M059J (cell line): Measurements from ENCODE around the gene PCF11. TPM values are rescaled to one million over a fixed set of nuclear protein-coding genes. Genes with fewer than 3 reads are reported as not detected.
A peak's percentile ranks its signal among the peaks of the same experiment; 100 is the strongest.
"Not testable (repeated sequence)": the region's sequence is repeated elsewhere in the genome, so short reads cannot be mapped to it uniquely, and the experiment has no call there.

Experiments
- DNase-seq: peaks from one replicate; pipeline ENCODE4 v3.0.0-alpha.2; 2012; ENCODE audit warnings: low read depth
- total RNA-seq: library from RNA; depleted of rRNA; stranded (reverse); fragments of >200 nt; shearing (Covaris generic); gene quantifications from 2 replicates; pipeline ENCODE4 v1.2.3, GENCODE V29; 2014; rRNA removed

Gene PCF11, protein sequence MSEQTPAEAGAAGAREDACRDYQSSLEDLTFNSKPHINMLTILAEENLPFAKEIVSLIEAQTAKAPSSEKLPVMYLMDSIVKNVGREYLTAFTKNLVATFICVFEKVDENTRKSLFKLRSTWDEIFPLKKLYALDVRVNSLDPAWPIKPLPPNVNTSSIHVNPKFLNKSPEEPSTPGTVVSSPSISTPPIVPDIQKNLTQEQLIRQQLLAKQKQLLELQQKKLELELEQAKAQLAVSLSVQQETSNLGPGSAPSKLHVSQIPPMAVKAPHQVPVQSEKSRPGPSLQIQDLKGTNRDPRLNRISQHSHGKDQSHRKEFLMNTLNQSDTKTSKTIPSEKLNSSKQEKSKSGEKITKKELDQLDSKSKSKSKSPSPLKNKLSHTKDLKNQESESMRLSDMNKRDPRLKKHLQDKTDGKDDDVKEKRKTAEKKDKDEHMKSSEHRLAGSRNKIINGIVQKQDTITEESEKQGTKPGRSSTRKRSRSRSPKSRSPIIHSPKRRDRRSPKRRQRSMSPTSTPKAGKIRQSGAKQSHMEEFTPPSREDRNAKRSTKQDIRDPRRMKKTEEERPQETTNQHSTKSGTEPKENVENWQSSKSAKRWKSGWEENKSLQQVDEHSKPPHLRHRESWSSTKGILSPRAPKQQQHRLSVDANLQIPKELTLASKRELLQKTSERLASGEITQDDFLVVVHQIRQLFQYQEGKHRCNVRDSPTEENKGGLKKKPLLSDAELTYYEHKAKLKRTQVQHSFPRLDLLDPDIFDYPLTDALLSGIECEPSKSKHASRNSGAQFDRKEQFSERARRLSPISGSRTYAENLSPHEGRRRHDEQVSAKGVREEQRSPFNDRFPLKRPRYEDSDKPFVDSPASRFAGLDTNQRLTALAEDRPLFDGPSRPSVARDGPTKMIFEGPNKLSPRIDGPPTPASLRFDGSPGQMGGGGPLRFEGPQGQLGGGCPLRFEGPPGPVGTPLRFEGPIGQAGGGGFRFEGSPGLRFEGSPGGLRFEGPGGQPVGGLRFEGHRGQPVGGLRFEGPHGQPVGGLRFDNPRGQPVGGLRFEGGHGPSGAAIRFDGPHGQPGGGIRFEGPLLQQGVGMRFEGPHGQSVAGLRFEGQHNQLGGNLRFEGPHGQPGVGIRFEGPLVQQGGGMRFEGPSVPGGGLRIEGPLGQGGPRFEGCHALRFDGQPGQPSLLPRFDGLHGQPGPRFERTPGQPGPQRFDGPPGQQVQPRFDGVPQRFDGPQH (N-terminal part only)
- 16.5 and 25.3 TPM in 2 replicates for total RNA-seq

- no peak for DNase-seq
Observed at GRCh38 chr11:83156996-83157593, at the start of gene PCF11. TSS of gene PCF11 (plus strand) at chr11:83157131. CDS start at chr11:83157440, 309 bp downstream.

GRCh38 chr11:83112886-83113285 lies 44.0 kb upstream of the PCF11 start:
- DNase-seq = no peak

GRCh38 chr11:83115026-83115425 lies 41.9 kb upstream of the PCF11 start:
- no peak for DNase-seq

DNA sequence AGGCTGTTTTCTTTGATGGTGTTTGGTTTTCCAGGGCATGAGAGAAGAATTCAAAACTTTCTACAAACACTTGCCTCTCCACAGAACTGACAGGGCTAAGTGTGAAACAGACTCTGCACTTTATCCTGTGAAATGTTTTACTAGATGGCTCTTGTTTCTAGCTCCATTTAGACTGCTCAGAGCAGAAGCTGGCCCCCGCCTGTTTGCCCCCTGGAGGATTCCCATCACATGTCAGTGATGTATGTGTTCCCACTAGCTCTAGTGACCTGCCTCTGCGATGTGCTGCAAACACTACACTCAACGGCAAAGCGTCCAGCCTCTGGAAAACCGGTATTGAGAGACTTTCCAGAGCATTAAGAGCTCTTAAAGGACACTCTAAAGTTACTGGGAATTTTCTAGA lies 41.4 kb upstream of the PCF11 start:
- no peak for DNase-seq

DNA sequence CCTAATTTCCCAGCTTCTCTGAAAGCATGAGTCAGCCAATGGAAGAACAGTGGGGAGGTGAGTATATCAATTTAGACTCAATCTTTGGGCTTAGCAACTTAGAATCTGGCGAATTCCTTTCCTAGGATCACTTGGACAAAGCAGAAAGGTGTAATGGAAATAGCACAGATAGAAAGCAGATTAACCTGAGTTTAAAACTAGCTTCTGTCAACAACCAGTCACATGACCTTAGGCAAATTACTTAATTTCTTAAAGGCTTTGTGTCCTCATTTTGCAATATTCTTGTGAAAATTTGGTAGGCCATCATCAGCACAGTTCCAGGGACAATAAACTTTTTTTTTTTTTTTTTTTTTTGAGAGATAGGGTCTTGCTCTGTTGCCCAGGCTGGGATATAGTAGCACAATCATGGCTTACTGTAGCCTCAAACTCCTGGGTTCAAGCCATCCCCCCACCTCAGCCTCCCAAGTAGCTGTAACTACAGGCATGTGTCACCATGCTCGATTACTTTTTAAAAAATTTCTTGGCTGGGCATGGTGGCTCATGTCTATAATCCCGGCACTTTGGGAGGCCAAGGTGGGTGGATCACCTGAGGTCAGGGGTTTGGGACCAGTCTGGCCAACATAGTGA lies 40.8 kb upstream of the PCF11 start:
- no peak for DNase-seq

- DNase-seq = no peak
Observed at GRCh38 chr11:83118814-83119213, 38.1 kb upstream of the PCF11 start.

DNA sequence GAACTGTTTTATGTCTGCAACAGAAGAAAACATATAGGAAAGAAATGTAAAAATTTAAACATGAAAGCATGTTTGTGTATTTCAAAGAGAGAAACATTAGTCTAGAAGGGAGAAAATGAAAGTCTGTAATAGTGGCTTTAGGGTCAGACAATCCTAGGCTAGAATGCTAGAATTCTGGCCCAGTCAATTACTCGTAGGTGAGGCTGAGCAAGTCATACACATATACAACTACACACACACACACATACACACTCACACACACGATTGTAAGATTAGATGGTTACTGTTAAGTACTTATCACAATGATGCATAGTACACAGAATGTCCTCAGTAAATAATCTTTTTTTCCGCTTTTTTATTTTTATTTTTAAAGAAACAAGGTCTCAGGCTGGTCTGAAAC lies 37.7 kb upstream of the PCF11 start:
- DNase-seq = no peak

GRCh38 chr11:83120327-83120726 lies 36.6 kb upstream of the PCF11 start:
- DNase-seq = peak; percentile 9

DNA sequence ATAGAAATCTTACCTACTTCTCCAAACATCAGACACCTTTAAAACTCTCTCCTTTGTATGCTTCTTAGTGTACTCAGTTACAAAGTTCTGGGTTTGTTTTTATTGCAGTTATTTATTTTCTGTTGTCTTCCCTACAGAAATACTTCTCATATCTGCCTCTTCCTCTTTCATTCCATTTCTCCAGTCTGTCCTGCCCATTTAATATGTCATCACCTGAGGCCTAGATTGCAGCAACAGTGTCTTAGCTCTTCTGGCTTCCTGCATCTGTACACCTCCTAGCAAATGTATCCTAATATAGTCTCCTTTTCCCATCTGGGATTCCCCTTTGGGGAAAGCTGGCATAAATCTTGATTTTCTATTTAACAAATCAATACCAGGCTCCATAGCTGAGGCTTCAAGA lies 34.9 kb upstream of the PCF11 start:
- no peak for DNase-seq

- DNase-seq = no peak
Observed at GRCh38 chr11:83122766-83123165, 34.2 kb upstream of the PCF11 start.

DNA sequence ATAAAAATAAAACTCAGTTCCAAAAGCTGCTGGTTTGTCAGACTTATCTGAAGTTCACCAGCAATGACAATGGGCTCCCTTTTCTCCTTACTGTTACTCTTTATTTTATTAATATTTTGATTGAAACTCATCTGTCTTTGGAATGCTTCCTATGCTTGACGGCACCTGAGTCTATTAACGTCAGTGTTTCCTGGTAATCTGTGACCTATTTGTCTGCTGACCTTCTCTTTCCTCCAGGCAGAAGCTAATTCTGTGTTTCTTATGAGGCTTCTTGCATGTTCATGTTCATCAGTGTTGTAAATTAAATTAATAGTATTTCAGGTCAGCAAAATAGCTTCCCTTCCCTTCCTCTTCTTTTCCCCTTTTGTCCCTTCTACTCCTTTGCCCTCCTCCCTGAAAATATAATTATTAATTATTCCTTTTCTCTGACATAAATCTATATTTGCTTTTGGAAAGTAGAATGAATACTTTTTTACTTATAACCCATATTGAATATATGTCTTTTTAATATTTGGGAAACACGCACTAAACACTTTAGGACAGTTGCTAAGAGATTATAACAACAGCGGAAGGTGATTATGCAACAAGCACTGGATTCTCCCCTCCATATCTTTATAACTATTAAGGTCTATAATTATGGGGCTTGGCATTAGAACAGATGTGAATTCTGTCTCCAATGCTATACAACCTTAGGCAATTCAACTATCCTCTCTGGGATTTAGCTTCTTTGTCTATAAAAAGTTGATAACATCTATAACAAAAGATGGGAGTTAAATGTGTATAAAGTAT lies 32.1 kb upstream of the PCF11 start:
- no peak for DNase-seq

- no peak for DNase-seq
Observed at GRCh38 chr11:83125577-83125976, 31.4 kb upstream of the PCF11 start.

DNA sequence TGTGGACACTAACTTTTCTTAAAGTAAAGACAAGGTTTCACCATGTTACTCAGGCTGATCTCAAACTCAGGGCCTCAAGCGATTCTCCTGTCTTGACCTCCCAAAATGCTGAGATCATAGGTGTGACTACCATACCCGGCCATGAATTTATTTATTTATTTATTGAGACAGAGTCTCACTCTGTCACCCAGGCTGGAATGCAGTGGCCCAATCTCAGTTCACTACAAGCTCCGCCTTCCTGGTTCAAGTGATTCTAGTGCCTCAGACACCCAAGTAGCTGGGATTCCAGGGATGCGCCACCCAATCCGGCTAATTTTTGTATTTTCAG lies 29.7 kb upstream of the PCF11 start:
- DNase-seq = peak; percentile 11

GRCh38 chr11:83132191-83132590 lies 24.7 kb upstream of the PCF11 start:
- no peak for DNase-seq

DNA sequence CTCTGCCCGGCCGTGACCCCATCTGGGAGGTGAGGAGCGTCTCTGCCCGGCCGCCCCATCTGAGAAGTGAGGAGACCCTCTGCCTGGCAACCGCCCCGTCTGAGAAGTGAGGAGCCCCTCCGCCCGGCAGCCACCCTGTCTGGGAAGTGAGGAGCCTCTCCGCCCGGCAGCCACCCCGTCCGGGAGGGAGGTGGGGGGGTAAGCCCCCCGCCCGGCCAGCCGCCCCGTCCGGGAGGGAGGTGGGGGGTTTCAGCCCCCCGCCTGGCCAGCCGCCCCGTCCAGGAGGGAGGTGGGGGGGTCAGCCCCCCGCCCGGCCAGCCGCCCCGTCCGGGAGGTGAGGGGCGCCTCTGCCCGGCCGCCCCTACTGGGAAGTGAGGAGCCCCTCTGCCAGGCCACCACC lies 23.7 kb upstream of the PCF11 start:
- not testable (repeated sequence) for DNase-seq

- DNase-seq = no peak
Observed at GRCh38 chr11:83139310-83139709, 17.6 kb upstream of the PCF11 start.

GRCh38 chr11:83140691-83141455 lies 16.1 kb upstream of the PCF11 start:
- no peak for DNase-seq

GRCh38 chr11:83147895-83148294 lies 9.0 kb upstream of the PCF11 start:
- peak; percentile 39 for DNase-seq

DNA sequence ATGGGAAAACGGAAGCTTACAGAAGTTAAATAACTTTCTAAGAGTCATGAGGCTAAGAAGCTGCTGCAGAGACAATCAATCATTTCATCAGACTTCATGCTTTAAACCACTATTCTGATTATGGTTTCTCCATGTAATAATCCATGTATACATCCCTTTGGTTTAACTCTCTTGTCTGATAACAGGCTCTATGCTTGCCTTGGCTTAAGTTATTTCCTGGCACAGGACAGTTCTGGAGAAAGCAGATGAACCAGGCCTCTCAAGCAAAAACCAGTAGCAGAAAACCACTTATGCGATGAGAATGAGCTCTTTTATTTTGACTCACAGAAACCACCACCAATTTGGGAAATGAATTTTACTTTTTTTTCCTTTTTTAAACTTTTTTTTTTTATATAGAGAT lies 6.5 kb upstream of the PCF11 start:
- no peak for DNase-seq
